ENCODE results near the gene MARCO. TPM values are rescaled to one million over a fixed set of nuclear protein-coding genes. Genes with fewer than 3 reads are reported as not detected.

Gene MARCO
- total and polyA plus RNA-seq, 12 donors = 0.44 to 149 (median 34.4) TPM

DNA sequence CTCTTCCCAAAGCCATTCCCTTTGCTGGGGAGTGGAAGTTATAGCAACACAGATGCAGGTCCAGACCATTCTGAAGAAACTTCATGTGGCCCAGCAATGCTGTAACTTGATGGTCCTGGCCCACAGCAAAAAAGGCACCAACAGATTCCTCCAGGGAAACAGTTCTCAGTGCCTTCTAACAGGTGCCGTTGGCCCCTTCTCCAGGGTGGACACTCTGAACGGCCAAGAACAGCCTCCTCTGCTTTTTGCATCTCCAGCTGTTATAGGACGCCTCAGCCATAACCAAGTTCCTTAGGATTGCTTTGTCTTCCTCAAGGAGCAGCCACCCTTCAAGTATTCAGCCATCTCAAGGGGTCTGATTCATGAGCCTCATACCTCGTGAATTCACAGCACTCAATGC lies 38.0 kb downstream of the MARCO start:
- Histone ChIP-seq H3K27me3 (no peaks in the 10 kb centered on the region), H3K9me3 (replicated peaks in 1 of 3) (no peaks in the 10 kb centered on the region), H3K27ac (no peak overlapping the region), H3K4me1 (replicated peaks in 1 of 2) (no peaks in the 10 kb centered on the region), H3K36me3 (replicated peaks in 1 of 2) (no peaks in the 10 kb centered on the region), H3K4me3 (no peak overlapping the region)
- TF ChIP-seq, protein P1, sequence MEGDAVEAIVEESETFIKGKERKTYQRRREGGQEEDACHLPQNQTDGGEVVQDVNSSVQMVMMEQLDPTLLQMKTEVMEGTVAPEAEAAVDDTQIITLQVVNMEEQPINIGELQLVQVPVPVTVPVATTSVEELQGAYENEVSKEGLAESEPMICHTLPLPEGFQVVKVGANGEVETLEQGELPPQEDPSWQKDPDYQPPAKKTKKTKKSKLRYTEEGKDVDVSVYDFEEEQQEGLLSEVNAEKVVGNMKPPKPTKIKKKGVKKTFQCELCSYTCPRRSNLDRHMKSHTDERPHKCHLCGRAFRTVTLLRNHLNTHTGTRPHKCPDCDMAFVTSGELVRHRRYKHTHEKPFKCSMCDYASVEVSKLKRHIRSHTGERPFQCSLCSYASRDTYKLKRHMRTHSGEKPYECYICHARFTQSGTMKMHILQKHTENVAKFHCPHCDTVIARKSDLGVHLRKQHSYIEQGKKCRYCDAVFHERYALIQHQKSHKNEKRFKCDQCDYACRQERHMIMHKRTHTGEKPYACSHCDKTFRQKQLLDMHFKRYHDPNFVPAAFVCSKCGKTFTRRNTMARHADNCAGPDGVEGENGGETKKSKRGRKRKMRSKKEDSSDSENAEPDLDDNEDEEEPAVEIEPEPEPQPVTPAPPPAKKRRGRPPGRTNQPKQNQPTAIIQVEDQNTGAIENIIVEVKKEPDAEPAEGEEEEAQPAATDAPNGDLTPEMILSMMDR (IDR thresholded peaks at IDR 0.05) = no peak
- TF ChIP-seq POLR2A (IDR thresholded peaks at IDR 0.05) = no peak
- no peak for DNase-seq
- WGBS, 4 donors = 55 to 84% (median 68%) methylated on average over 4 of the region's 4 CpGs
- intact Hi-C loops (cut with DNase I) = no loop called here

DNA sequence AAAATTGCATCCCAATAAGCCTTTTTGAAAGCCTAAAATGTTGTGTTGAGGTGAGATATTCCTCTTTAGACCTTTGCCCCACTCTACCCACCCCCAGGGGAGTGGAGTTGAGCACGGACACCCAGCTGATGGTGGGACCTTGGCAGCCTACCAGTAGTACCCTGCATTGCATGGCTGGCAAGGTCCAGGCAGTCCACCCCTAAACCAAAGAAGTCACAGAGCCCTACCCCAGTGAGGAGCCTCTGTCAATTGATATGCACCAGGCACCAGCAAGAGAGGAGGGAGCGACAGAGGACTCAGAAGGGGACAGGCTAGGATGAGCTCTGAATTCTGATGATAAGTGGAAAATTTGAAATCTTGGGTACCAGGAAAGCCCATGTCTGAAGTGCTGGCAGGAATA lies 38.6 kb downstream of the MARCO start:
- intact Hi-C loops (cut with DNase I) = no loop called here
- no peaks in the 10 kb centered on the region for H3K4me1 ChIP-seq (replicated peaks in 1 of 2)
- H3K9me3 ChIP-seq (replicated peaks in 1 of 3) = no peaks in the 10 kb centered on the region
- H3K27ac ChIP-seq = no peak overlapping the region
- TF ChIP-seq, protein P1 (IDR thresholded peaks at IDR 0.05) = no peak
- TF ChIP-seq POLR2A (IDR thresholded peaks at IDR 0.05) = no peak
- no peak for DNase-seq
- no peak overlapping the region for H3K4me3 ChIP-seq
- H3K36me3 ChIP-seq (replicated peaks in 1 of 2) = no peaks in the 10 kb centered on the region
- no peaks in the 10 kb centered on the region for H3K27me3 ChIP-seq
- WGBS, 4 donors = 47 to 69% (median 63%) methylated on average over 2 of the region's 2 CpGs

DNA sequence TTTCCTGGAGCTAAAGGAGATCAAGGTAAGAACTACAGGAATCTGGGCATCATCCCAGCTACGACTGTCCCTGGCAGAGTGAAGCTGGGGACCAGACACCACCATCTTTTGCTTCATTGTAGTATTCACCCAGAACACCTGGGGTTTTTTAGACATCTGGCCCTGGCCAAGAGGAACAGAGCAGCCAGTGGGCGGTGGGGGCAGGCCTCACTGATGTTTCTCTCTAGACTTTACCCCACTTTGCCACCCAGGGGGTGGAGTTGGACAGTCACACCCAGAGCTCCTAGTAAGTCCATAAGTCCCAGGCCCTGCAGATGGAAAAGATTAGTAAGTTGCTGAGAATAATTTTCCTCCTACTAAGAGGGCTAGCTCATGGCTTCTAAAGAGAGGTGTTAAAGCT lies 39.6 kb downstream of the MARCO start:
- Histone ChIP-seq H3K27ac (no peak overlapping the region), H3K4me3 (no peak overlapping the region), H3K27me3 (no peaks in the 10 kb centered on the region), H3K36me3 (replicated peaks in 1 of 2) (no peaks in the 10 kb centered on the region), H3K9me3 (replicated peaks in 1 of 3) (no peaks in the 10 kb centered on the region), H3K4me1 (replicated peaks in 1 of 2) (no peaks in the 10 kb centered on the region)
- no peak for DNase-seq
- intact Hi-C loops (cut with DNase I) = no loop called here
- TF ChIP-seq, protein P1 (IDR thresholded peaks at IDR 0.05) = no peak
- no peak for TF ChIP-seq POLR2A (IDR thresholded peaks at IDR 0.05)
- WGBS, 4 donors = 46 to 63% (median 55%) methylated on average over 2 of the region's 2 CpGs

DNA sequence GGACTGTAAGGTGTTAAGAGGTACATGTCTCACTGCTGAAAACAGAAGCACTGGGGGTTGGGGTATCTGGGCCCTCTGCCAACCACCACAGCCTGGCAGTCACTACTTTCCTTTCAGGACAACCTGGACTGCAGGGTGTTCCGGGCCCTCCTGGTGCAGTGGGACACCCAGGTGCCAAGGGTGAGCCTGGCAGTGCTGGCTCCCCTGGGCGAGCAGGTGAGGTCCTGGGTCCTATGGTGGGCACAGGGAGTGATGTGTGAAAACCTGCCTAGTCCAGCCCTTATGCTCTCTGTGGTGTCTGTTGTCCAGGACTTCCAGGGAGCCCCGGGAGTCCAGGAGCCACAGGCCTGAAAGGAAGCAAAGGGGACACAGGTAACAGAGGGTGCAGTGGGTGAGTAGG lies 40.0 kb downstream of the MARCO start:
- H3K27ac ChIP-seq = no peak overlapping the region
- no peak for DNase-seq
- H3K9me3 ChIP-seq (replicated peaks in 1 of 3) = no peaks in the 10 kb centered on the region
- intact Hi-C loops (cut with DNase I) = no loop called here
- no peaks in the 10 kb centered on the region for H3K4me1 ChIP-seq (replicated peaks in 1 of 2)
- no peak overlapping the region for H3K4me3 ChIP-seq
- H3K27me3 ChIP-seq = no peaks in the 10 kb centered on the region
- TF ChIP-seq, protein P1 (IDR thresholded peaks at IDR 0.05) = no peak
- TF ChIP-seq POLR2A (IDR thresholded peaks at IDR 0.05) = no peak
- no peaks in the 10 kb centered on the region for H3K36me3 ChIP-seq (replicated peaks in 1 of 2)
- 80 to 100% (median 84%) methylated on average over 1 to 3 of the region's 3 CpGs for WGBS, 4 donors
